Measurements from ENCODE around the gene PPP3CA.
"Not testable (repeated sequence)": the region's sequence is repeated elsewhere in the genome, so short reads cannot be mapped to it uniquely, and the experiment has no call there.

The PPP3CA gene

GRCh38 chr4:101035487-101035886 lies 311.8 kb downstream of the PPP3CA start:
- DNase-seq: no peak

- no peak for DNase-seq
These were observed 313.3 kb downstream of the PPP3CA start for GRCh38 chr4:101033986-101034385.

DNA sequence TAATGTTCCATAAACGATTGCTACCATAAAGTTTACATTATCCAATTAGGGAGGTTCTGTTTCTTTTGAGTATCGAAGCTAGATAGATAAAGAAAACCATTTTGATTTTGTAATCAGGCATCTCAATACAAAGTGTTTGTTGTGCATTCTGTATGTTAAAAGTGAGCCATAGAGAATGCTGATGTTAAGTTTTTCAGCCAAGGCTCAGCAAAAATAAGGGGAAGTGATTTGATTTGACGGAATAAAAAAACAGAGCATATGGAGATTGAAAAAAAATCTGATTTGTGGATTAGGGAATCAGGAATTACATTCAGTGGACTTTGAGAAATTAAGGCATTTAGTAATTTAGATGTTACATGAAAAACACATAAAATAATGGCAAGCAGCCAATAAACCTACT lies 314.8 kb downstream of the PPP3CA start:
- no peak for DNase-seq

- DNase-seq: no peak
These were observed 315.4 kb downstream of the PPP3CA start for GRCh38 chr4:101031971-101032370.

DNA sequence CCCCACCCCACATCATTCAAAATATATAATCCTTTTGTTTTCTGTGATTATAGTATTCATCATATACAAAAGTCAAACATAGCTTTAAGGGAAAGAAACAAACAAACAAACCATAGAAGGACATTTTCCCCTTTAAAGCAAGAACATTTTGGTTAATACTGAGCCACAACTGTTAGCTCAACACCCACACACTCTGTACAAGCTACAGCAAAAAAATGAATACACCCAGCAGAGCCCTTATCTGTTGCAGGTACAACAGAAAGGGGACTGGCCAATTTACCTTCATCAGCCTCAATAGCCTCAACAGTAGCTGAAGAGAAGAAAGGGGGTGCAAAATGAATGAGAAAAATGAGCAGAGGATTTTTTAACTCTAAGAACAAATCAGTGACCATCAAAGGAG lies 318.4 kb downstream of the PPP3CA start:
- DNase-seq: no peak

DNA sequence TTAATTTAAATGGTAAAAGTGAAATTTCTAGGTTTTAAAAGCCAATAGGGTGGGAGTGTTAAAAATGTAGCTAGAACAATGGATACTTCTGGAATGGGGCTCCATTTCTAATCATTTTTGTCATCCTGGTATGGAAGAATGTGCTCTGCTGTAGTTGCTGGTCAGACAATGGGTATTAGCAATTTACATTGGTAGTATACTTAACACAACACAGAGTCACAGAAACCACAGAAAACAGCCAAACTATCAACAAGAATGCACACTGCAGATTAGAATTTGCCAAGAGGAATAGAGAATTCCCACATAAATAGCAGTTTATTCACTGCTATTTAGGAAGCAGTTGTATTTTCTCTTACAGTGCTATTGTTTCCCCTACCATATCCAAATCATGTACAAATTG lies 319.6 kb downstream of the PPP3CA start:
- DNase-seq: no peak

- no peak for DNase-seq
These were observed 321.6 kb downstream of the PPP3CA start for GRCh38 chr4:101025755-101026154.

- no peak for DNase-seq
These were observed 324.9 kb downstream of the PPP3CA start for GRCh38 chr4:101022151-101023024.

- DNase-seq: no peak
These were observed 326.4 kb downstream of the PPP3CA start for GRCh38 chr4:101020956-101021355.

DNA sequence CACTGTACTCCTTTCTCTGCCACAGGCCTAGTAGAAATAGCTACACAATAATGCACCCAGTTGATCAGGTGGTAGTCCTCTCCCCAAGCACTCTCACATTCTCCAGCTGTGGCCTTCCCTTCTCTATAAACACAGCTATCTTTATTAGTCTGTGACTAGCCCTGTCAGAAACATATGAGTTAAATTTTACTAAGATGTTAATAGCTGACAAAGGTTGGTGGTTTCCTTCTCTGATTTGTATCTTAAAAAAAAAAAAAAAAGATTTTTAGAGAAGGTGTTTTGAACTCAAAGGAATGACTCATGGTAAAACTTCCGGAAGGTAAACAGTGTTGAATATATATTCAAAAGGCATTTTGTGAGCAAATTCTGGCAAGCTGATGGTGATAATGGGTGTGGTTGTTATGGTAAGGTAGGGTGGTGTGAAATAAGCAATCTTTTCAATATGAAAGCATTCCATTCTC lies 327.4 kb downstream of the PPP3CA start:
- DNase-seq: no peak

GRCh38 chr4:101019313-101019712 lies 328.0 kb downstream of the PPP3CA start:
- DNase-seq: no peak

DNA sequence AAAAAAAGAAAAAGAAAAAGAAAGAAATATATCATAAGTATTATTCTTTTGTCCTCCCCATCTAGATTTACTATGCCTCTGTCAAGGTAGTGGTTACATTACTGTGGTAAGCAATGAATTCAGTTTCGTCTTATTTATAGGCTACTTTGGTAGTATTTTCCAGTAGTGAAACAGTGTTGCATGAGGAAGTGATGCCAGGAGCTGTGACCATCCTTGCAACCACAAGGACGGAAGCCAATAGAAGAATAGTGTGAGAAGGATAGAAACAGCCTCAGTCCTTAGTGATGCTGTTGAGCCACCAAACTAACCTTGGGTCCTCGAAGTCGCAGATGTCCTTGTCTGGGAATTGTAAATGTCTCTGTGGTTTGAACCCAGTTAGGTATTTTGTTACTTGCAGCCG lies 328.5 kb downstream of the PPP3CA start:
- DNase-seq: no peak

DNA sequence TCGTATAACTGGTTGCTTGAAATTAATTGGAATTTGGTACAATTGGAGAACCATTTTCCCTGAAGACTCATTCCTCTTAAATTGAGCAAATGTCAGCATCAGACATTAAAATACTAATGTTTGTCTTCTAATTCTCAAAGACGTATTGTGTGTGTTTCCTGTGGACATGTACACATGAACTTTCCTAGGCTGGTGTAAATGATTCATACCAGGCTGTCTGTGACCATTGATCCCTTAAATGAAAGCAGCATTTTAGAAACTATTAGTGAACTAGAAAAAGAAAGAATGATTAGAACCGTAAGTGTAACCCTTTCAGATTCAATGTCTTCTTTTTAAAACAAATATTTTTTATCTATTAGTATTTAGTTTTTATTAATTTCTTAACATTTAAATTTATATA lies 332.9 kb downstream of the PPP3CA start:
- DNase-seq: no peak

GRCh38 chr4:101010987-101011386 lies 336.3 kb downstream of the PPP3CA start:
- no peak for DNase-seq

DNA sequence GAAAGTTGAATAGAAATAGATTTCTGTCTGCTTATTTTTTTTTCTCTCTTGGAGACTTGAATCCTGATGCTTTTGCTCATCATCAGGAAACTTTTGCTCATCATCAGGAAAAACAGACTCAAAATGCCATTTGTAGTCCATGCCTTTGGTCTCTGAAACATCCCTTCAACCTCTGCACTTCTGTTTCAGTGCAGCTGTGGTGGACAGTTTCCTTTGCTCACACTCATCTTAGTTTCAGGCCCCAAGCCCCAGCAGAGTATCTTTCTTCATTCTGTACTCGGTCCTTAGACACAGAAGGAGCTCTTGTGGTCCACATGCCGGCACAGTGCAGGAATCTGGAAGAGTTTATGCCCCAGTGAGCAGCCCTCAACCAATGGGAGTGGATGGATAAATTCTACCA lies 337.9 kb downstream of the PPP3CA start:
- DNase-seq: no peak

GRCh38 chr4:101008503-101008902 lies 338.8 kb downstream of the PPP3CA start:
- DNase-seq: no peak

DNA sequence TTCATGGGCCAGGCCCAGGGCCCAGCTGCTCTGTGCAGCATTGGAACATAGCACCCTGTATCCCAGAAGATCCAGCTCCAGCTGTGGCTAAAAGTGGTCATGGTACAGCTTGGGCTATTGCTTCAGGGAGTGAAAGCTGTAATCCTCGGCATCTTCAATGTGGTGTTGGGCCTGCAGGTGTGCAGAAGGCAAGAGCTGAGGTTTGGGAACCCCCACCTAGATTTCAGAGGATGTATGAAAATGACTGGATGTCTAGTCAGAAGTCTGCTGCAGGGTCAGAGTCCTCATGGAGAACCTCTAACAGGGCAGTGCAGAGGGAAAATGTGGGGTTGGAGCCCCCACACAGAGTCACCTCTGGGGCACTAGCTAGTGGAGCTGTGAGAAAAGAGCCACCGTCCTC lies 341.7 kb downstream of the PPP3CA start:
- no peak for DNase-seq

GRCh38 chr4:101000496-101000895 lies 346.8 kb downstream of the PPP3CA start:
- no peak for DNase-seq

DNA sequence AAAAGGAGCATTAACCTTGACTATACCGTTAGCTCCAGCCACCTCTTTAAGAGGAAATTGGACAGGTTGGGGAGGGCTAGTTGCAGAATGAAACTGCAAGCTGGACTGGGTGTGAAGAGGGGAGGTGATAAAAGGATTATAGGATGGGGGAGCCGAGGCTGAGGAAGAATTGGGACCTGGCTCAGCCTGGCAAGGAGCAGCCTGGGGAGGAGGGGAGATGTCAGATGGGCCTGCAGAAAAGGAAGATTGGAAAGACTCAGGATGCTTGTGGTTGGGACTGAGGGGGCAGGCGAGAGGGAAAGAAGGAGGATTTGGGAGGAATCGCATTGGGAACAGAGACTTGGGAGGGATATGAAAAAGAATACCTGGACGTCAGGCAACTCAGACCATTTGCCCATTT lies 351.7 kb downstream of the PPP3CA start:
- DNase-seq: no peak

GRCh38 chr4:100995002-100995401 lies 352.3 kb downstream of the PPP3CA start:
- not testable (repeated sequence) for DNase-seq

DNA sequence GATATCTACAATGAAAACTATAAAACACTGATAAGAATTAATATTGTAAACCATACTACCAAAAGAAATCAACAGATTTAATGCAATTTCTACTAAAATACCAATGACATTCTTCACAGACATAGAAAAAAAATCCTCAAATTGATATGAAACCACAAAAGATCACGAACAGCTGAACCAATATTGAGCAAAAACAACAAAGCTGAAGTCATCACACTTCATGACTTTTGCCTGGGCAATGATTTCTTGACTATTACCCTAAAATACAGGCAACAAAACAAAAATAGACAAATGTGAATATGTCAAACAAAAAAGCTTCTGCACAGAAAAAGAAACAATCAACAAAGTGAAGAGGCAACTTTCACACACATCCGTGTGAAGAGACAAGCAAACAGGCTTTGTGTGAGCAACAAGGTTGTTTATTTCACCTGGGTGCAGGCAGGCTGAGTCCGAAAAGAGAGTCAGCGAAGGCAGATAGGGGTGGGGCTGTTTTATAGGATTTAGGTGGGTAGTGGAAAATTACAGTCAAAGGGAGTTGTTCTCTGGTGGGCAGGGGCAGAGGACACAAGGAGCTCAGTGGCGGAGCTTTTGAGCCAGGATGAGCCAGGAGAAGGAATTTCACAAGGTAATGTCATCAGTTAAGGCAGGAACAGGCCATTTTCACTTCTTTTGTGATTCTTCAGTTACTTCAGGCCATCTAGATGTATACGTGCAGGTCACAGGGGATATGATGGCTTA lies 355.8 kb downstream of the PPP3CA start:
- not testable (repeated sequence) for DNase-seq

GRCh38 chr4:100989401-100989800 lies 357.9 kb downstream of the PPP3CA start:
- no peak for DNase-seq

DNA sequence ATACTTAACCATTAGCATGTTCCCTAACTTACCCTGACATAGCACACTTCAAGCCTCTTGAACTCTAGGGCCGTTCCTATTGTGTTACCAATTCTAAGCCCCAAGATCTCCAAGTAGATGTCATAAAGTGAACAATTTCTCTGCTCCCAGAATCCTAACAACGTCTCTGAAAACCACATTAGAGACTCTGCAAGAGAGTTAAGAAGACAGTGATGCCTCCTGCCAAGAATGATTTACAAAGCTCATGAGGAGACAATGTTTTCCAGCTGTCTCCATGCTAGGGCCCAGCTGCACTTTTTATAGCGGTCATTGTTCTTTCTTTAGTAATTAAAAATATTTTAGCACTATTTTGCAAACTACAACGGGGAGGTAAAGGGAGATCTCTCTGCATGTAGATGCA lies 358.4 kb downstream of the PPP3CA start:
- no peak for DNase-seq

GRCh38 chr4:100986360-100986868 lies 360.9 kb downstream of the PPP3CA start:
- no peak for DNase-seq
